Myocyte (in vitro differentiated cells): Measurements from ENCODE around the gene GOLIM4. TPM values are rescaled to one million over a fixed set of nuclear protein-coding genes. Genes with fewer than 3 reads are reported as not detected.
"Not testable (repeated sequence)": the region's sequence is repeated elsewhere in the genome, so short reads cannot be mapped to it uniquely, and the experiment has no call there.

Source experiments
- DNase-seq: peaks from one replicate; pipeline ENCODE4 v3.0.0-alpha.2; 2012; ENCODE audit warnings: low read depth
- total RNA-seq: library from RNA; depleted of rRNA; stranded (reverse); fragments of >200 nt; gene quantifications from 2 replicates; pipeline ENCODE4 v1.2.3, GENCODE V29; 2014

GOLIM4 gene
- total RNA-seq, 1 donor from 2014 or later: 95.3 TPM

- DNase-seq: peak; percentile 87
These were observed 21.7 kb downstream of the GOLIM4 start for GRCh38 chr3:168073842-168074605.

GRCh38 chr3:168072323-168072650 lies 23.4 kb downstream of the GOLIM4 start:
- DNase-seq: no peak

GRCh38 chr3:168071591-168072322 lies 24.0 kb downstream of the GOLIM4 start:
- DNase-seq: peak; percentile 60

GRCh38 chr3:168070919-168071318 lies 24.8 kb downstream of the GOLIM4 start:
- no peak for DNase-seq

- DNase-seq: no peak
These were observed 27.4 kb downstream of the GOLIM4 start for GRCh38 chr3:168068346-168068745.

- no peak for DNase-seq
These were observed 28.8 kb downstream of the GOLIM4 start for GRCh38 chr3:168066882-168067281.

GRCh38 chr3:168065569-168065968 lies 30.2 kb downstream of the GOLIM4 start:
- no peak for DNase-seq

GRCh38 chr3:168063122-168063521 lies 32.6 kb downstream of the GOLIM4 start:
- DNase-seq: no peak

- no peak for DNase-seq
These were observed 33.0 kb downstream of the GOLIM4 start for GRCh38 chr3:168062679-168063078.

GRCh38 chr3:168061332-168061996 lies 34.3 kb downstream of the GOLIM4 start:
- DNase-seq: no peak

GRCh38 chr3:168060317-168060716 lies 35.4 kb downstream of the GOLIM4 start:
- no peak for DNase-seq

GRCh38 chr3:168058481-168058880 lies 37.2 kb downstream of the GOLIM4 start:
- no peak for DNase-seq

GRCh38 chr3:168056398-168057230 lies 39.1 kb downstream of the GOLIM4 start:
- not testable (repeated sequence) for DNase-seq

GRCh38 chr3:168054447-168054846 lies 41.3 kb downstream of the GOLIM4 start:
- DNase-seq: no peak

GRCh38 chr3:168053115-168053514 lies 42.6 kb downstream of the GOLIM4 start:
- no peak for DNase-seq

- DNase-seq: no peak
These were observed 43.2 kb downstream of the GOLIM4 start for GRCh38 chr3:168052515-168052914.

- peak; percentile 51 for DNase-seq
These were observed 43.9 kb downstream of the GOLIM4 start for GRCh38 chr3:168051531-168052471.

GRCh38 chr3:168051070-168051469 lies 44.7 kb downstream of the GOLIM4 start:
- no peak for DNase-seq

GRCh38 chr3:168049367-168049974 lies 46.3 kb downstream of the GOLIM4 start:
- DNase-seq: no peak
